ENCODE data around the gene NR2C1.

DNA sequence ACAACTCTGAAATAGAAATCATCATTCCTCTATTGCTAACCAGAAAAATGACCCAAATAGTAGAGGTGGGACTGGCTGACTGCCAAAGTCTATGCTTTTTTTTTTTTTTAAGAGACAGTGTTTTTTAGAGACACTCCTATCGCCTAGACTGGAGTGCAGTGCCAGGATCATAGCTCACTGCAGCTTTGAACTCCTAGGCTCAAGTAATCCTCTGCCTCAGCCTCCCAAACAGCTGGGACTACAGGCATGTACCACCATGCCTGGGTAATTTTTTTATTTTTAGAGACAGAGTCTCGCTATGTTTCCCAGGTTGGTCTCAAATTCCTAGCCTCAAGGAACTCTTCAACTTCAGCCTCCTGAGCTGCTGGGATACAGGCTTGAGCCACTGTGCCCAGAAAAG lies 19.2 kb downstream of the NR2C1 start:
- TF ChIP-seq CTCF (conservative IDR thresholded peaks at IDR 0.05) = no peak
- TF ChIP-seq ZFX (IDR thresholded peaks at IDR 0.05) = no peak

Data from C4-2B (cell line).